Gastrocnemius medialis (tissue), 4 donors: ENCODE results near the gene SHCBP1L.

Experiments used
- CTCF ChIP-seq, 5 experiments: fragments of 450-650 bp in 3 of 5; fragments of 200-600 bp in 2 of 5; sonication (generic) in 2 of 5; IDR thresholded peaks in 4 of 5; conservative IDR thresholded peaks in 1 of 5; 1 replicate in 4 of 5; 2 replicates in 1 of 5; pipeline ENCODE4 v1.5.1; 2016 to 2019; ENCODE audit warnings: antibody characterized with exemption in 5 of 5, mild to moderate bottlenecking in 3 of 5, moderate library complexity in 3 of 5
- POLR2A ChIP-seq, 2 donors: fragments of 450-650 bp; IDR thresholded peaks; one replicate each; pipeline ENCODE4 v1.6.1; 2017; ENCODE audit warnings: antibody characterized with exemption in 2 of 2, mild to moderate bottlenecking in 2 of 2, moderate library complexity in 2 of 2

- TF ChIP-seq CTCF (IDR thresholded peaks at IDR 0.05 in 4 of 5, conservative IDR thresholded peaks at IDR 0.05 in 1 of 5), result no peak
- TF ChIP-seq POLR2A (IDR thresholded peaks at IDR 0.05), result no peak
Measured at GRCh38 chr1:182984621-182985020, 31.7 kb upstream of the SHCBP1L start.
